Adrenal gland (tissue), 12 donors: ENCODE data around the gene CPT1C. TPM values are rescaled to one million over a fixed set of nuclear protein-coding genes. Genes with fewer than 3 reads are reported as not detected.

ENCODE experiments used
- DNase-seq, 7 donors: peaks; one replicate each; pipeline ENCODE4 v3.0.0-alpha.2; 2019 to 2020
- H3K27ac ChIP-seq, 5 donors: fragments of 200-600 bp; sonication (generic) in 4 of 5; 1 replicate in 3 of 5; 2 replicates in 2 of 5; pipeline versions ENCODE4 v1.5.1 to v1.8.0; 2016 to 2020; ENCODE audit warnings: mild to moderate bottlenecking in 1 of 5
- H3K27me3 ChIP-seq: fragments of 200-600 bp; 2 replicates; pipeline ENCODE4 v1.8.0; 2021
- H3K36me3 ChIP-seq, 2 donors: fragments of 200-600 bp; replicated peaks in 1 of 2; 1 replicate in 1 of 2; 2 replicates in 1 of 2; pipeline versions ENCODE4 v1.5.1 to v1.8.0; 2018 to 2022
- H3K4me1 ChIP-seq, 2 donors: fragments of 200-600 bp; replicated peaks in 1 of 2; 1 replicate in 1 of 2; 2 replicates in 1 of 2; pipeline versions ENCODE4 v1.5.1 to v1.8.0; 2018 to 2021
- H3K4me3 ChIP-seq, 4 donors: fragments of 200-600 bp; sonication (generic) in 3 of 4; one replicate each; pipeline ENCODE4 v1.5.1; 2016 to 2018
- H3K9me3 ChIP-seq, 3 donors: fragments of 200-600 bp; sonication (generic) in 1 of 3; replicated peaks in 1 of 3; 1 replicate in 2 of 3; 2 replicates in 1 of 3; pipeline versions ENCODE4 v1.5.1 to v1.8.0; 2016 to 2021
- POLR2A ChIP-seq, 2 donors: fragments of 450-650 bp; IDR thresholded peaks; one replicate each; pipeline ENCODE4 v1.6.1; 2017; ENCODE audit warnings: antibody characterized with exemption in 2 of 2, mild to moderate bottlenecking in 2 of 2, moderate library complexity in 1 of 2
- WGBS, 4 donors: extraction: QIAGEN DNeasy Blood & Tissue Kit in 2 of 4; methylation state at CpG; one replicate each; pipeline versions ENCODE4 v1.1.5 to v1.1.7; 2013 to 2017; 5-methylcytosine and 5-hydroxymethylcytosine counted together
- intact Hi-C, 2 donors: fragments of 100-400 bp; cut with DNase I; formaldehyde crosslinking; loops; one replicate each; pipeline versions ENCODE4 v1.14.1 to v1.15.0; 2022 to 2023
- polyA plus RNA-seq, 3 donors: library from polyadenylated mRNA; stranded (reverse); fragments of 200-250 nt in 2 of 3; fragments of 350-450 nt in 1 of 3; fragmentation: Illumina TruSeq in 1 of 3; extraction: RNeasy Lipid Tissue Mini Kit (QIAGEN cat#74804) in 1 of 3; gene quantifications; one replicate each; pipeline ENCODE4 v1.2.3, GENCODE V29; 2013 to 2014
- total RNA-seq, 9 donors: library from RNA; depleted of rRNA in 4 of 9; stranded (reverse); fragments of >200 nt in 4 of 9; fragments of 120-200 nt in 1 of 9; fragmentation: NEBNext Ultra II Directional in 1 of 9; extraction: Animal tissue kit (Norgen Biotek cat#: 25700) in 1 of 9; gene quantifications; one replicate each; pipeline versions ENCODE4 v1.1.0 to v1.2.4, GENCODE V29; 2013 to 2023
- TF ChIP-seq, protein P1 (sequence below), 6 experiments: fragments of 450-650 bp in 4 of 6; fragments of 200-600 bp in 2 of 6; sonication (generic) in 1 of 6; IDR thresholded peaks; 1 replicate in 5 of 6; 2 replicates in 1 of 6; pipeline versions ENCODE4 v1.5.1 to v1.8.0; 2016 to 2021; ENCODE audit warnings: antibody characterized with exemption in 6 of 6, mild to moderate bottlenecking in 2 of 6, moderate library complexity in 1 of 6
- donor health status: healthy with polysubstance abuse.
- donor health status: Bipolar disorder and iron deficiency.
- donor health status: DM: yes; HTN: yes; CAD: no.
- donor health status: DM: no; HTN: no; CAD: no.
- donor health status: DM: no; HTN: no; CAD: no.
- donor health status: DM: yes; HTN: yes; CAD: no.

The CPT1C gene
- total and polyA plus RNA-seq, 12 donors, result 2.4 to 55.7 (median 5.9) TPM; not detected in 1

DNA sequence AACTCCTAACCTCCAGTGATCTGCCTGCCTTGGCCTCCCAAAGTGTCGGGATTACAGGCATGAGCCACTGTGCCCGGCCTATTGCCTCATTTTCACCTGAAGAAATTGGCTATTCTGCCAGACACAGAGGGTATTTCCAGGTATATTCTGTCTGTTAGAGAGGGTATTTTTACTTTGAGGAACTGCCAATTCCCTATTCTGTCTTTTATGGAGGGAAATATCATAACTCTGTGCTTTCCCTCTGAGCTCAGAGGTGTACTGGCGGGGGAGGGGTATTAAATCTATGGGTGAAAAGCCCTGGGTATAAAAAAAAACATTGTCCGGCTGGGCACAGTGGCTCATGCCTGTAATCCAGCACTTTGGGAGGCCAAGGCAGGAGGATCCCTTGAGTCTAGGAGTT lies 47.4 kb downstream of the CPT1C start:
- Histone ChIP-seq H3K4me3 (no peak overlapping the region), H3K27ac (no peak overlapping the region), H3K4me1 (no peaks in the 10 kb centered on the region), H3K36me3 (no peaks in the 10 kb centered on the region), H3K27me3 (no peaks in the 10 kb centered on the region), H3K9me3 (no peaks in the 10 kb centered on the region)
- intact Hi-C loops, result no loop called here
- TF ChIP-seq, protein P1, sequence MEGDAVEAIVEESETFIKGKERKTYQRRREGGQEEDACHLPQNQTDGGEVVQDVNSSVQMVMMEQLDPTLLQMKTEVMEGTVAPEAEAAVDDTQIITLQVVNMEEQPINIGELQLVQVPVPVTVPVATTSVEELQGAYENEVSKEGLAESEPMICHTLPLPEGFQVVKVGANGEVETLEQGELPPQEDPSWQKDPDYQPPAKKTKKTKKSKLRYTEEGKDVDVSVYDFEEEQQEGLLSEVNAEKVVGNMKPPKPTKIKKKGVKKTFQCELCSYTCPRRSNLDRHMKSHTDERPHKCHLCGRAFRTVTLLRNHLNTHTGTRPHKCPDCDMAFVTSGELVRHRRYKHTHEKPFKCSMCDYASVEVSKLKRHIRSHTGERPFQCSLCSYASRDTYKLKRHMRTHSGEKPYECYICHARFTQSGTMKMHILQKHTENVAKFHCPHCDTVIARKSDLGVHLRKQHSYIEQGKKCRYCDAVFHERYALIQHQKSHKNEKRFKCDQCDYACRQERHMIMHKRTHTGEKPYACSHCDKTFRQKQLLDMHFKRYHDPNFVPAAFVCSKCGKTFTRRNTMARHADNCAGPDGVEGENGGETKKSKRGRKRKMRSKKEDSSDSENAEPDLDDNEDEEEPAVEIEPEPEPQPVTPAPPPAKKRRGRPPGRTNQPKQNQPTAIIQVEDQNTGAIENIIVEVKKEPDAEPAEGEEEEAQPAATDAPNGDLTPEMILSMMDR (IDR thresholded peaks at IDR 0.05), result no peak
- TF ChIP-seq POLR2A (IDR thresholded peaks at IDR 0.05), result no peak
- 85 to 91% (median 89%) methylated on average over 4 of the region's 4 CpGs for WGBS, 4 donors
- DNase-seq, result no peak

DNA sequence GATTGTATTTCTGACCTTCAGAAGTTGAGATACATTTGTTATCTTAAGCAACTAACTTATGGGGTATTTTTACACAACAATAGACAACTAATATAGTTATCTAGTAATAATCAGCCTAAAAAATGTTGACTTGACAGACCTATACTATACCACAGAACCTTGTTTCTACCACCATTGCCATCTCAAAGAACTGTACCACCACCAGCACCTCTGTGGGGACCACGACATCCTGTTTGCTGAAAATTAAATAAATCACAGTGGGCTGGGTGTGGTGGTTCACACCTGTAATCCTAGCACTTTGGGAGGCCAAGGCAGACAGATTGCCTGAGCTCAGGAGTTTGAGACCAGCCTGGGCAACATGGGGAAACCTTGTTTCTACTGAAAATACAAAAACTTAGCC lies 48.2 kb downstream of the CPT1C start:
- Histone ChIP-seq H3K9me3 (no peaks in the 10 kb centered on the region), H3K4me1 (no peaks in the 10 kb centered on the region), H3K4me3 (no peak overlapping the region), H3K36me3 (no peaks in the 10 kb centered on the region), H3K27me3 (no peaks in the 10 kb centered on the region), H3K27ac (no peak overlapping the region)
- TF ChIP-seq, protein P1 (IDR thresholded peaks at IDR 0.05), result no peak
- TF ChIP-seq POLR2A (IDR thresholded peaks at IDR 0.05), result no peak
- intact Hi-C loops, result no loop called here
- 73 to 94% (median 84%) methylated on average over 1 of the region's 1 CpG for WGBS, 4 donors
- DNase-seq, result no peak

DNA sequence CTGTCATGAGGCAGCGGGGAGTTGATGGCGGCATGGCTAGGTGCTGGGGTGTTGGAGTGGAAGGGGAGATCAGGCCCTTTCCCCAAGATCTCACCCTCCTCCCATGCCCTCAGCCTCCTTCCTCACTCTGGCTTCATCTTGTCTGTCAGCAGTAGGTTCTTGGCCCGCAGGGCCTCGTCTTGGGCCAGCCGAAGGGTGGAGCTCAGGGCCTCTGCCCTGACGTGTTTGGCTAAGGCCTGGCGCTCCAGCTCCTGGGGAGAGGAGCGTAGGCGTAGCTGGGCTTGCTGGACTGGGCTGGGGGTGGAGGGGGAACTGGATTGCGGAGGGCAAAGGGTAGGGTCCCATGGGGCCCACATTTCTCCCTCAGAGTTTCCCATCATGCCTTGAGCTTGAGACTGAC lies 49.0 kb downstream of the CPT1C start:
- no peaks in the 10 kb centered on the region for H3K36me3 ChIP-seq
- DNase-seq, result no peak
- intact Hi-C loops, result no loop called here
- H3K27ac ChIP-seq, result no peak overlapping the region
- H3K9me3 ChIP-seq, result no peaks in the 10 kb centered on the region
- no peaks in the 10 kb centered on the region for H3K4me1 ChIP-seq
- H3K4me3 ChIP-seq, result no peak overlapping the region
- TF ChIP-seq, protein P1 (IDR thresholded peaks at IDR 0.05), result no peak
- TF ChIP-seq POLR2A (IDR thresholded peaks at IDR 0.05), result no peak
- no peaks in the 10 kb centered on the region for H3K27me3 ChIP-seq
- 90 to 96% (median 92%) methylated on average over 3 to 10 of the region's 10 CpGs for WGBS, 4 donors

DNA sequence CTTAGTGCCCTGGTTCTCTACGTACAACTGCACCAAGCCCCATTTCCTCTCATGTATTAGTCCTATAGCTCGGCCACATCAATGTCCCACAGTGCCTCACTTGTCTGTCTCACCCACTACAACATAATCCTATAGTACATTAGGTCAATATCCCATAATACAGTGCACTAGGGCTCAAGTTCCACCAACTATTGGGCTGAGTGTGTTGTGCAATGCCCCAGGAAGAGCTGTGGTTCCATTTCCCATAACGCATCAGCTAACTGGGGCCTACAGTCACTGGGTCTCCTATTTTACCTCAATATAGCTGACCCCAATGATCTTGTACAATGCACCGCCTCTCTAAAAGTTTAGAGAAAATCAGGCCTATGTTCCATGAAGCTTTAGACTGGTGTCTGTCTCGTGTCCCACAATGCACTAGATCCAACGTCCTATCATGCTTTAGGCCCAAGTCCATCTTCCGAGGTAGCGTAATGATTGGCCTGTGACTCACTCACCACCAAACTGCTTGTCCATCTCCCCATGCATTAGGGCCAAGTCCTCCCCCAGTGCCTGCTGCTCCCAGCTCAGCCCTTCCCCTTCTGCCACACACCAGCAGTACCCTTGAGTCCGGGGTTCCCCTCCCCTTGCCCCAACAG lies 50.4 kb downstream of the CPT1C start:
- intact Hi-C loops, result no loop called here
- WGBS, 4 donors, result 86 to 92% (median 89%) methylated on average over 9 of the region's 9 CpGs
- DNase-seq, result no peak

More for the DNA sequence above, 50.4 kb downstream of the CPT1C start:
- Histone ChIP-seq H3K4me3 (no peak overlapping the region), H3K27ac (no peak overlapping the region), H3K36me3 (no peaks in the 10 kb centered on the region), H3K9me3 (no peaks in the 10 kb centered on the region), H3K27me3 (no peaks in the 10 kb centered on the region), H3K4me1 (no peaks in the 10 kb centered on the region)
- TF ChIP-seq POLR2A (IDR thresholded peaks at IDR 0.05), result no peak
- TF ChIP-seq, protein P1 (IDR thresholded peaks at IDR 0.05), result no peak
